ENCODE data around the gene HAO2.
"Not testable (repeated sequence)": the region's sequence is repeated elsewhere in the genome, so short reads cannot be mapped to it uniquely, and the experiment has no call there.

The HAO2 gene

GRCh38 chr1:119368554-119368953, at the start of gene HAO2:
TSS of gene HAO2 (plus strand) at chr1:119368785. CDS start at chr1:119381086, 12,301 bp downstream.
- no peak for DNase-seq (ENCODE audit: low spot score)

GRCh38 chr1:119320100-119320499, 48.5 kb upstream of the HAO2 start:
- DNase-seq (ENCODE audit: low spot score) = no peak

- no peak for DNase-seq (ENCODE audit: low spot score)
Measured at GRCh38 chr1:119321666-119322419, 46.7 kb upstream of the HAO2 start.

GRCh38 chr1:119323216-119323982, 45.2 kb upstream of the HAO2 start:
- DNase-seq (ENCODE audit: low spot score) = no peak

- DNase-seq (ENCODE audit: low spot score) = no peak
Measured at GRCh38 chr1:119324198-119324597, 44.4 kb upstream of the HAO2 start.

- DNase-seq (ENCODE audit: low spot score) = no peak
Measured at GRCh38 chr1:119326251-119326650, 42.3 kb upstream of the HAO2 start.

- DNase-seq (ENCODE audit: low spot score) = no peak
Measured at GRCh38 chr1:119327094-119327449, 41.5 kb upstream of the HAO2 start.

- no peak for DNase-seq (ENCODE audit: low spot score)
Measured at GRCh38 chr1:119327450-119328155, 41.0 kb upstream of the HAO2 start.

- no peak for DNase-seq (ENCODE audit: low spot score)
Measured at GRCh38 chr1:119329541-119330461, 38.8 kb upstream of the HAO2 start.

GRCh38 chr1:119330466-119331189, 38.0 kb upstream of the HAO2 start:
- no peak for DNase-seq (ENCODE audit: low spot score)

- no peak for DNase-seq (ENCODE audit: low spot score)
Measured at GRCh38 chr1:119331190-119331515, 37.4 kb upstream of the HAO2 start.

- no peak for DNase-seq (ENCODE audit: low spot score)
Measured at GRCh38 chr1:119331915-119332314, 36.7 kb upstream of the HAO2 start.

GRCh38 chr1:119332622-119333021, 36.0 kb upstream of the HAO2 start:
- no peak for DNase-seq (ENCODE audit: low spot score)

GRCh38 chr1:119333163-119333896, 35.3 kb upstream of the HAO2 start:
- no peak for DNase-seq (ENCODE audit: low spot score)

GRCh38 chr1:119333897-119334250, 34.7 kb upstream of the HAO2 start:
- DNase-seq (ENCODE audit: low spot score) = not testable (repeated sequence)

- no peak for DNase-seq (ENCODE audit: low spot score)
Measured at GRCh38 chr1:119336848-119337247, 31.7 kb upstream of the HAO2 start.

GRCh38 chr1:119338004-119338403, 30.6 kb upstream of the HAO2 start:
- DNase-seq (ENCODE audit: low spot score) = no peak

GRCh38 chr1:119338757-119339156, 29.8 kb upstream of the HAO2 start:
- no peak for DNase-seq (ENCODE audit: low spot score)

GRCh38 chr1:119340861-119341261, 27.7 kb upstream of the HAO2 start:
- no peak for DNase-seq (ENCODE audit: low spot score)

- no peak for DNase-seq (ENCODE audit: low spot score)
Measured at GRCh38 chr1:119341372-119341947, 27.1 kb upstream of the HAO2 start.
